Hepatocyte (in vitro differentiated cells): ENCODE results near the gene PDLIM7. TPM values are rescaled to one million over a fixed set of nuclear protein-coding genes. Genes with fewer than 3 reads are reported as not detected.

Source experiments
- DNase-seq: peaks from one replicate; pipeline ENCODE4 v3.0.0-alpha.2; 2016; ENCODE audit warnings: low spot score
- H2AFZ ChIP-seq: fragments of 200-600 bp; sonication (generic); 2 replicates; pipeline ENCODE4 v1.6.0; 2016; ENCODE audit warnings: antibody characterized with exemption, mild to moderate bottlenecking
- H3K27ac ChIP-seq: fragments of 200-600 bp; sonication (generic); 2 replicates; pipeline ENCODE4 v1.5.1; 2016; ENCODE audit warnings: mild to moderate bottlenecking
- H3K27me3 ChIP-seq: fragments of 200-600 bp; sonication (generic); 2 replicates; pipeline ENCODE4 v1.6.1; 2016
- H3K36me3 ChIP-seq: fragments of 200-600 bp; sonication (generic); replicated peaks from 2 replicates; pipeline ENCODE4 v1.5.1; 2016; ENCODE audit warnings: low read depth; ENCODE audit not compliant: insufficient read depth
- H3K4me1 ChIP-seq: fragments of 200-600 bp; sonication (generic); 2 replicates; pipeline ENCODE4 v1.5.1; 2016; ENCODE audit warnings: mild to moderate bottlenecking, moderate library complexity; ENCODE audit not compliant: insufficient read depth
- H3K4me2 ChIP-seq: fragments of 200-600 bp; sonication (generic); 2 replicates; pipeline ENCODE4 v1.6.0; 2016
- H3K4me3 ChIP-seq: fragments of 200-600 bp; sonication (generic); 2 replicates; pipeline ENCODE4 v1.5.1; 2016; ENCODE audit warnings: mild to moderate bottlenecking
- H3K79me2 ChIP-seq: fragments of 200-600 bp; sonication (generic); 2 replicates; pipeline ENCODE4 v1.6.0; 2017; ENCODE audit warnings: mild to moderate bottlenecking
- H3K9me2 ChIP-seq: fragments of 200-600 bp; sonication (generic); replicated peaks from 2 replicates; pipeline ENCODE4 v1.6.0; 2017; ENCODE audit warnings: mild to moderate bottlenecking; ENCODE audit not compliant: insufficient read depth
- H3K9me3 ChIP-seq: fragments of 200-600 bp; sonication (generic); 2 replicates; pipeline ENCODE4 v1.5.1; 2016; ENCODE audit warnings: low read depth, mild to moderate bottlenecking
- H4K20me1 ChIP-seq: fragments of 200-600 bp; sonication (generic); 2 replicates; pipeline ENCODE4 v1.6.0; 2016; ENCODE audit warnings: mild to moderate bottlenecking; ENCODE audit not compliant: insufficient read depth, poor library complexity, severe bottlenecking
- EZH2 ChIP-seq: fragments of 200-600 bp; sonication (generic); IDR thresholded peaks from 2 replicates; pipeline ENCODE4 v1.6.1; 2016; ENCODE audit warnings: antibody characterized with exemption, mild to moderate bottlenecking, borderline replicate concordance
- EZH2phosphoT487 ChIP-seq: fragments of 200-600 bp; sonication (generic); IDR thresholded peaks from one replicate; pipeline ENCODE4 v1.6.1; 2018; ENCODE audit warnings: antibody characterized with exemption, mild to moderate bottlenecking, low read depth, moderate library complexity; ENCODE audit not compliant: unreplicated experiment, severe bottlenecking
- WGBS: methylation state at CpG from one replicate; pipeline ENCODE4 v1.1.6; 2016; ENCODE audit warnings: low lambda C conversion rate; ENCODE audit errors: missing lambda C conversion rate; 5-methylcytosine and 5-hydroxymethylcytosine counted together
- polyA plus RNA-seq: library from polyadenylated mRNA; unstranded; fragments of >200 nt; fragmentation: Nextera tagmentation; extraction: Ambion mirVana; gene quantifications from 2 replicates; pipeline ENCODE4 v1.2.1, GENCODE V29; 2016
- total RNA-seq: library from RNA; depleted of rRNA; stranded (reverse); fragments of >200 nt; gene quantifications from 2 replicates; pipeline ENCODE4 v1.2.3, GENCODE V29; 2014
- TF ChIP-seq, protein P1 (sequence below): fragments of 200-600 bp; sonication (generic); IDR thresholded peaks from 2 replicates; pipeline ENCODE4 v1.5.1; 2016; ENCODE audit warnings: antibody characterized with exemption, mild to moderate bottlenecking; ENCODE audit not compliant: poor library complexity

The PDLIM7 gene
- total and polyA plus RNA-seq, 2 experiments from 2014 or later = 57.1 to 143 TPM

DNA sequence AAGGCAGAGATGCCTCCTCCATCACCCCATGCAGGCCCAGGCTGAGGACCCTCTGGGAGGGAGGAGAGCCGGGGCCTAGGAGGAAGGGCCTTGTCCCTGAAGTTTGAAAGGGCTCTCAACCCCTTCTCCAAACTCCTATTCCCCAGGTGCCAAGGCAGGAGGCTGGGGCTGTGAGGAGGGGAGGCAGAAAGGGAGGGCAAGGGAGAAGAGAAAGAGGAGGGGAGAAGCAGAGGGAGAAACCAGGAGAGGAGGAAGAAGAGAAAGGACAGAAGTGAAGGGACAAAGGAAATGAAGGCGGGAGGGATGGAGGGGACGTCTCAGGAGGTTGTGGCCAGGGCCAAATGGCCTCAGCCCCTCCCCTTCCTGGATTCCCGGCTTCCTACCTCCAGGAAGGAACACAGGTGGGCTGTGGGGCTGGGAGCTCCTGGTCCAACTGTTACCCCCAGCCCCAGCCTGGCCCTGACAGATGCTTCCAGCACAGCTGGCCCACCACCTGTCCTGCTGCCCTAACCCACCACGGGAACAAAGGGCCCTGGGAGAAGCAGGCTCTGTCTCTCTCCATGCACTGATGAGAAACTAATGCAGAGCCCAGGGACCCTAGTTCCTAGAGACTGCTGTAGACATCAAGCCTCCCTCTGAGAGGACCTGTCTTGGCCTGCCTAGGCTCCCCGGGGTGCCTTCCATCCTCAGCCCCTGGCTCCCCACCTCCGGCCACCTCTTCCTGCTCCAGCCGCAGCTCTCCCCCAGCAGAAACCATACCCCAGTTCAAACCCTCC is 27.5 kb downstream of the PDLIM7 start:
- Histone ChIP-seq H3K4me3 (no peak overlapping the region), H3K9me2 (no peaks in the 10 kb centered on the region), H3K4me1 (peaks cover 17% of the 10 kb centered on the region), H3K36me3 (peaks cover 5% of the 10 kb centered on the region), H3K79me2 (peaks cover 49% of the 10 kb centered on the region), H3K9me3 (no peaks in the 10 kb centered on the region), H3K4me2 (peak overlapping the region; percentile 96), H3K27me3 (no peaks in the 10 kb centered on the region), H3K27ac (no peak overlapping the region), H4K20me1 (peaks cover 47% of the 10 kb centered on the region), H2AFZ (no peak overlapping the region)
- TF ChIP-seq, protein P1, sequence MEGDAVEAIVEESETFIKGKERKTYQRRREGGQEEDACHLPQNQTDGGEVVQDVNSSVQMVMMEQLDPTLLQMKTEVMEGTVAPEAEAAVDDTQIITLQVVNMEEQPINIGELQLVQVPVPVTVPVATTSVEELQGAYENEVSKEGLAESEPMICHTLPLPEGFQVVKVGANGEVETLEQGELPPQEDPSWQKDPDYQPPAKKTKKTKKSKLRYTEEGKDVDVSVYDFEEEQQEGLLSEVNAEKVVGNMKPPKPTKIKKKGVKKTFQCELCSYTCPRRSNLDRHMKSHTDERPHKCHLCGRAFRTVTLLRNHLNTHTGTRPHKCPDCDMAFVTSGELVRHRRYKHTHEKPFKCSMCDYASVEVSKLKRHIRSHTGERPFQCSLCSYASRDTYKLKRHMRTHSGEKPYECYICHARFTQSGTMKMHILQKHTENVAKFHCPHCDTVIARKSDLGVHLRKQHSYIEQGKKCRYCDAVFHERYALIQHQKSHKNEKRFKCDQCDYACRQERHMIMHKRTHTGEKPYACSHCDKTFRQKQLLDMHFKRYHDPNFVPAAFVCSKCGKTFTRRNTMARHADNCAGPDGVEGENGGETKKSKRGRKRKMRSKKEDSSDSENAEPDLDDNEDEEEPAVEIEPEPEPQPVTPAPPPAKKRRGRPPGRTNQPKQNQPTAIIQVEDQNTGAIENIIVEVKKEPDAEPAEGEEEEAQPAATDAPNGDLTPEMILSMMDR = no peak
- TF ChIP-seq EZH2phosphoT487 (no peak), EZH2 (no peak)
- WGBS = 77% methylated on average over 7 of the region's 8 CpGs
- no peak for DNase-seq

DNA sequence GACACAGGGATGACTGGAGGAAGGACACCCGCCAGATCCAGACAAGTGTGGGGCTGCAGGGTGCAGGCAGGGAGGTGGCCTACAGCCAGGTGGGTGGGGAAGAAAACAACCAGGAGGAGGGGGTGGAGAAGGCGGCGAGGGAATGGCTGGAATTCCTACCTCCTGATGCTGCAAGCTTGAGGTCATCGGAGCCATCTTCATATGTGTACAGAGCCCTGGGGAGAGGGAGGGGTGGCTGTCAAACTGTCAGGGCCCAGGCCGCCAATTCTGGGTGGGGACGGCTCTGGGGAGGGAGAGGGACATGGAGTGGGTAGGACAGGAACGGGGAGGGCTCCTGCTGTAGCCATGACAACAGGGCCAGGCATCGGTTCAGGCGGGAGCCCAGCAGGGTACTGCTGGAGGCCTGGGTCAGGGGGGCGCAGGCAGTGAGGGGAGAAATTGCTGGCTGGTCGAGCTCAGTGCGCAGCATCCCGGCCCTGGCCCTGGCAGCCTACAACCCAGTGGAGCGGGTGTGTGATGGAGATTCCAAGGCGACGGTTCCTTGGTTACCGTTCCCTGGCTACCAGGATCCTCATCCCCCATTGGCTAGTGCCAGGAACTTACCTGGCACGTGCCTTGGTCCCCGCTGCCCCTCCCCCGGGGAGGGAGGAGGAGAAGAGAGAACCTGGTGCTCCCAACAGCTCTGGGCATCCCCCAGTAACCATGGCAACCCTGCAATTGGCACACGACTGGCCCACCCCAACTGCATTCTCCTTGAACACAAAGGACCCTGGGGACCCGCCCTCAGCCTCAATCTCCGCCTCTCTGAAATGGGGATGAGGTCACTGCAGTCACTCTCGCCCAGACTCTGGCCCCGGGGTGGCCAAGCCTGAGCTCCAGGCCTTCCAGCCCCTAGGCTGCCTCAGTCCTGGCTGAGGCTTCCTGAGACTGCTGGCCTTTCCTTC is 28.4 kb downstream of the PDLIM7 start:
- Histone ChIP-seq H3K27me3 (no peaks in the 10 kb centered on the region), H3K9me3 (no peaks in the 10 kb centered on the region), H3K79me2 (peaks cover 49% of the 10 kb centered on the region), H3K4me3 (no peak overlapping the region), H4K20me1 (peaks cover 47% of the 10 kb centered on the region), H3K4me1 (peaks cover 17% of the 10 kb centered on the region), H3K36me3 (peaks cover 5% of the 10 kb centered on the region), H3K9me2 (no peaks in the 10 kb centered on the region), H3K4me2 (no peak overlapping the region), H3K27ac (no peak overlapping the region), H2AFZ (no peak overlapping the region)
- DNase-seq = peak; percentile 40
- TF ChIP-seq EZH2 (no peak), EZH2phosphoT487 (no peak)
- TF ChIP-seq, protein P1 = no peak
- 76% methylated on average over 24 of the region's 25 CpGs for WGBS

DNA sequence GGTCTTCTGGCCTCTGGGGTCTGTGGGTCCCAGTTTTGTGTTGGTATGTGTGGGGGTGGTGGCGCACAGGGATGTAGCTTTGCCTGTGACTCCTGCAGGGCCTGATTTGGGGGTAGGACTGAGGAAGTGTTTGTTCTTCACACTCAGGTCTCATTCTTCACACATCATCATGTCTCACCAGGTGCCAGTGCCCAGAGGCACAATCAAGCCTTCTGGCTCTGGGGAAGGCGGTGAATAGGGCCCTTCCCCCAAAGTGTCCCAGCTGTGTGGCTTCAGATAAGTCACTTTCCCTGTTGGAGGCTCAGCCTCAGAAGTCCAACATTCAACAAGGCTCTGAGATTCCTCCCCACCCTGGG is 29.1 kb downstream of the PDLIM7 start:
- no peak for DNase-seq
- Histone ChIP-seq H3K27ac (no peak overlapping the region), H3K9me3 (no peaks in the 10 kb centered on the region), H3K4me1 (peaks cover 17% of the 10 kb centered on the region), H3K4me3 (no peak overlapping the region), H4K20me1 (peaks cover 47% of the 10 kb centered on the region), H2AFZ (no peak overlapping the region), H3K4me2 (no peak overlapping the region), H3K27me3 (no peaks in the 10 kb centered on the region), H3K79me2 (peaks cover 53% of the 10 kb centered on the region), H3K36me3 (peaks cover 5% of the 10 kb centered on the region), H3K9me2 (no peaks in the 10 kb centered on the region)
- TF ChIP-seq EZH2 = no peak
- no peak for TF ChIP-seq EZH2phosphoT487
- TF ChIP-seq, protein P1 = no peak
- WGBS = 97% methylated on average over 2 of the region's 2 CpGs
